SJSA1 (cell line): Measurements from ENCODE around the gene RIC8B. TPM values are rescaled to one million over a fixed set of nuclear protein-coding genes. Genes with fewer than 3 reads are reported as not detected.

Experiments
- DNase-seq, 2 experiments: peaks; one replicate each; pipeline ENCODE4 v3.0.0-alpha.2; 2015 to 2020; ENCODE audit warnings: low spot score in 2 of 2, low read depth in 1 of 2
- H3K27ac ChIP-seq: fragments of 250-450 bp; sonication (Bioruptor Pico); 2 replicates; pipeline ENCODE4 v1.5.1; 2020; ENCODE audit warnings: mild to moderate bottlenecking, moderate library complexity
- H3K27me3 ChIP-seq: fragments of 250-450 bp; sonication (Bioruptor Pico); replicated peaks from 2 replicates; pipeline ENCODE4 v1.5.1; 2020; ENCODE audit warnings: mild to moderate bottlenecking, moderate library complexity
- H3K36me3 ChIP-seq: fragments of 250-450 bp; sonication (Bioruptor Pico); 2 replicates; pipeline ENCODE4 v1.5.1; 2020; ENCODE audit warnings: mild to moderate bottlenecking
- H3K4me1 ChIP-seq: fragments of 250-450 bp; sonication (Bioruptor Pico); replicated peaks from 2 replicates; pipeline ENCODE4 v1.6.1; 2021; ENCODE audit warnings: mild to moderate bottlenecking
- H3K4me3 ChIP-seq: fragments of 250-450 bp; sonication (Bioruptor Pico); 2 replicates; pipeline ENCODE4 v1.5.1; 2020; ENCODE audit warnings: mild to moderate bottlenecking
- H3K9me3 ChIP-seq: fragments of 250-450 bp; sonication (Bioruptor Pico); replicated peaks from 2 replicates; pipeline ENCODE4 v1.5.1; 2020; ENCODE audit warnings: mild to moderate bottlenecking
- total RNA-seq: library from RNA; depleted of rRNA; stranded (reverse); fragments of >200 nt; shearing (Covaris generic); gene quantifications from 2 replicates; pipeline ENCODE4 v1.2.3, GENCODE V29; 2014

RIC8B gene
- total RNA-seq, 1 experiment from 2014 or later: 14.0 TPM

DNA sequence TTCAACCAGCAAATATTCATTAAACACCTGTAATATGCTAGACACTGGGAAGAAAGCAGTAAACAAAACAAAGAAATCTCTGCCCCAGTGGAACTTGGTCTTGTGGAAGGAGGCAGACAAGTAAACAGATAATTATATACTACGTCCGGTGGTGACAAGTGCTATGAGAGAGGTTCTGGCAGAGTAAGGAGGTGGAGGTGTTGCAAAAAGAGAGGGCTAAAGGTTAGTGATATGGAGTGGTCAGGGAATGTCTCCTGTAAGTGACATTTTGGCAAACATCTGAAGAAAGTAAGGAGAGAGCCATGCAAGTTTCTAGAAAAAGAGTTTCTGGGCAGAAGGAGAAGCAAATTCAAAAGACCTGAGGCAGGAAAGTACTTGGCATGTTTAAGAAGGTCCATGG, 73.4 kb downstream of the RIC8B start:
- DNase-seq: no peak
- H3K27ac ChIP-seq: no peak overlapping the region

DNA sequence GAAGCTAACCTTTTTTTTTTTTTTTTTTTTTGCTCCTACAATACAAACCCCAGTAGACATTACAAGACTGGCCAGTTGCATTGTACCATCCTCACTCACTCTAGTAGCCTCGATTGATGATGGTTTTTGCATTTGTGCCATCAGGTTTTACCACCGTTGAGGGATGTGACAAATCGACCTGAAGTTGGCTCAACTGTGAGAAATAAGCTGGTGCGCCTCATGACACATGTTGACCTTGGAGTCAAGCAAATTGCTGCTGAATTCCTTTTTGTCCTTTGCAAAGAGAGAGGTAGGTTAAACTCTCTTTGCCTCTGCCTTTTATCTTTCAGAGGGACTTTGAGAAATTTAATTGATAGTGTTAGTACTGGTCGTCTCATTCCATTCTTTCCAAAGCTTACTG, 76.8 kb downstream of the RIC8B start:
- Histone ChIP-seq H3K4me3 (no peak overlapping the region), H3K27me3 (no peaks in the 10 kb centered on the region), H3K4me1 (no peaks in the 10 kb centered on the region), H3K27ac (no peak overlapping the region), H3K9me3 (no peaks in the 10 kb centered on the region), H3K36me3 (peaks cover 55% of the 10 kb centered on the region)
- no peak for DNase-seq

More for the DNA sequence above, 73.4 kb downstream of the RIC8B start:
- peaks cover 64% of the 10 kb centered on the region for H3K36me3 ChIP-seq
- H3K27me3 ChIP-seq: no peaks in the 10 kb centered on the region
- H3K4me3 ChIP-seq: no peak overlapping the region
- H3K9me3 ChIP-seq: no peaks in the 10 kb centered on the region
- H3K4me1 ChIP-seq: no peaks in the 10 kb centered on the region

DNA sequence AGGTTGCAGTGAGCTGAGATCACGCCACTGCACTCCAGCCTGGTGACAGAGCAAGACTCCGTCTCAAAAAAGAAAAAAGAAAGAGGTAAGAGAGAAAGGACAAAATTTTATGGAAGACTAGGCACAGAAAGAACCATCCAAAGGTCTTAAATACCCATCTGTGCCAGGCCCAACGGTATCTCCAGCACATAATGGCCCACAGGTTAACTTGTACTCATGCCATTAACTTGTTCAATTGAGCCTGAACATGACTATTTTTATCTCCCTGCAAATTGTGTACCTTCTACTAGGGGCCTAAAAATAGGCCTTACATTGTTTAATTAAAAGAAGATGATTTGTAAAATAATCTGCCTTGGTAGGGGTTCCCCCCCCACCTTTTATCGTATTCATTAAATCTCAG, 80.2 kb downstream of the RIC8B start:
- Histone ChIP-seq H3K27ac (no peak overlapping the region), H3K4me1 (no peaks in the 10 kb centered on the region), H3K9me3 (no peaks in the 10 kb centered on the region), H3K27me3 (no peaks in the 10 kb centered on the region), H3K36me3 (peaks cover 65% of the 10 kb centered on the region), H3K4me3 (no peak overlapping the region)
- DNase-seq: no peak

DNA sequence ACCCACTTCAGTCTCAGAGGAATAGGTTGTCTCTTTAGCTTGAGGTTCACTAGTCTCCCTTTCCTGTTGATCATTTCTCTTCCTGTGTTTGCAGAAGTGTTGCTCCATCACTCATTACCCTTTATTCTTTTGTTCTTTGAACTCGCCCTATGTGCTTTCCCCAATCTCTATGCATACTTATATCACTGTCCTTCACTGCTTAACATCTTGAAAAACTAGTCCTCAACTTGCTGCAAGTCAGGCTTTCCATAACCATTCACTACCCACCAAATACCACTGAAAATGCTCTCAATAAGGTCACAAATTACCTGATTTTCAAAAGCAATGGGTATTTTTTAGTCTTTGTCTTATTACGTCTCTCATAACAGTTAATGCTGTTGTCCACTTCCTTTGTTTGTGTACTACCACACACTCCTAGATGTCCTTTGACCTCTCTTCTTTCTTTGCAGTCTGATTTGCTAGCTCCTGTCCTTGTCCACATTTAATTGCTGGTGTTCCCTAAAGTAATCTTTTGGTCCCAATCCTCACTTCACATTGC, 80.8 kb downstream of the RIC8B start:
- Histone ChIP-seq H3K9me3 (no peaks in the 10 kb centered on the region), H3K4me1 (no peaks in the 10 kb centered on the region), H3K27me3 (no peaks in the 10 kb centered on the region), H3K36me3 (peaks cover 67% of the 10 kb centered on the region), H3K27ac (no peak overlapping the region), H3K4me3 (no peak overlapping the region)
- no peak for DNase-seq

DNA sequence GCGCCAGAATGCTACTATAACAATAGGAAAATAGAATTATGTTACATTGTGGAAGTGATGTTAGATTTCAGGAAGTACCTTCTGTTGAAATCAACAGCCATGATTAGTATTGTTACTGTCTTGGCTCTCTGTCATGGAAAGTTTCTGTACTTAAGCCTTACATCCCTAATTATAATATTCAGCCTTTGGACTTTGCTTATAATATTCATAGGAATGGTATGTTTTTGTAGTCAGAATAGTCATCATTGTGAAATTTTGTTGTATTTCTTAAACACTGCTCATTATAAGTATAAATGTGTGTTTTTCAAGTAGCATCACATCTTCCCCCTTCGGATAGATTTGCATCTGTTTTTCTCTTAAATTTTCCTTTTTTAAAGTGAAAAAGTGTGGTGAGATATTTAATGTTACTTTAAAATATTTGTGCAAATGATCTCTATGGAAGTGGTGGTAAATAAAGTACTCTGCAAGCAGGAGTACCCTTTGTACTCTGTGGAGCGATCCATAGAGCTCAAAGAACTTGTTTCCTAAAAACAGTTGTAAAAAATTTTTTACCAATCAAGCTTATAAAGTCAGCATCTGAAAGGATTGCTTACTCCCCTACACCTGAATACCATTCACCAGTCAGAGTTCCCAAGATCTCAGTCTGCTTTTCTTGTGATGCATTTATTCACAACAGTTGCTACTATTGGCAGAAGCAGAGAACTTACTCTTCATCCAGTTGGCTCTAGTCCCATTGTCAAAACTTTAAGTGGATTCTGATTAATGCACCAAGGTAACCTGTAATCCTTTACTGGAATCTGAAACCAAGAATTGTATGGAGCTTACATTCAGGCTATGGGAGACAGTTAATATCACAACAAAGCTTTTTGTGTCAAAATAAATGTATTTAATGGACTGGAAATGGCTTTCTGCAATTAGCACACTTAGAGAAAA, 87.8 kb downstream of the RIC8B start:
- Histone ChIP-seq H3K27me3 (no peaks in the 10 kb centered on the region), H3K4me3 (no peak overlapping the region), H3K27ac (no peak overlapping the region), H3K9me3 (no peaks in the 10 kb centered on the region), H3K4me1 (peaks cover 13% of the 10 kb centered on the region), H3K36me3 (peaks cover 45% of the 10 kb centered on the region)
- no peak for DNase-seq

DNA sequence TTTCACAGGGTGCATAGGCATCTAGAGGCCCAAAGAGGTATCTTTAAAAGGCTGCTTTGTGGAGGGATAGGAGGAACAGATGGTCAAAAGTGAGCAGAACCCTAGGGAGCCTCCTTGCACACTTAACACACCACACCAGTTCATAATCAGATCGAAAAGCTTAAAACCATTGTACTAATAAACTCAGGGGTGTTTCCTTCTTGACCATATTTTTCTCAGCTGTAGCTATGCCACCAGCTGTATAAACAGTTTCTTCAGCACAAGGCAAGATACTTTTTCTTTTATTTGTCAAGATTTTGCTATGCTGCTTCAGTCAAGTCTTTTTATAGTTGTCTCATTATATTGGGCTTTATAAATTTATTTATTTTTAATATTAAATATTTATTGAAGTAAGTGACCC, 88.7 kb downstream of the RIC8B start:
- Histone ChIP-seq H3K4me3 (no peak overlapping the region), H3K9me3 (no peaks in the 10 kb centered on the region), H3K4me1 (peaks cover 22% of the 10 kb centered on the region), H3K36me3 (peaks cover 38% of the 10 kb centered on the region), H3K27ac (no peak overlapping the region), H3K27me3 (no peaks in the 10 kb centered on the region)
- DNase-seq: no peak

DNA sequence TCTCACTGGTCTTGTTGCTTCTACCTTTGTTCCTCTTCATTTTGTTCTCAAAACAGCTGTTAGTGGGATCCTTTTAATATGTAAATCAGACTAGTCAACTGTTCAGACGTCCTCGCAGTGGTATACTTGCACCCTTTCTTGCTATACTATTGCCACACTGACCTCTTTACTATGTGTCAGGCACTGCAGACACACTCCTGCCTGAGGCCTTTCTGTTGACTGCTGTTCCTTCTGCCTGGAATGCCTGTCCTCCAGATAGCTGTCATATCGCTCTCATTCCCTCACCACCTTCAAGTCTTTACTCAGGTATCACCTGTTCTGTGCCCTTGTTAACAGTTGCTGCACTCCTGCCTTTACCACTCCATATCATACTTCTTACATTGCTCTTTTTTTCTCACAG, 91.2 kb downstream of the RIC8B start:
- Histone ChIP-seq H3K9me3 (no peaks in the 10 kb centered on the region), H3K36me3 (peaks cover 21% of the 10 kb centered on the region), H3K4me3 (no peak overlapping the region), H3K4me1 (peaks cover 22% of the 10 kb centered on the region), H3K27ac (no peak overlapping the region), H3K27me3 (no peaks in the 10 kb centered on the region)
- DNase-seq: no peak

DNA sequence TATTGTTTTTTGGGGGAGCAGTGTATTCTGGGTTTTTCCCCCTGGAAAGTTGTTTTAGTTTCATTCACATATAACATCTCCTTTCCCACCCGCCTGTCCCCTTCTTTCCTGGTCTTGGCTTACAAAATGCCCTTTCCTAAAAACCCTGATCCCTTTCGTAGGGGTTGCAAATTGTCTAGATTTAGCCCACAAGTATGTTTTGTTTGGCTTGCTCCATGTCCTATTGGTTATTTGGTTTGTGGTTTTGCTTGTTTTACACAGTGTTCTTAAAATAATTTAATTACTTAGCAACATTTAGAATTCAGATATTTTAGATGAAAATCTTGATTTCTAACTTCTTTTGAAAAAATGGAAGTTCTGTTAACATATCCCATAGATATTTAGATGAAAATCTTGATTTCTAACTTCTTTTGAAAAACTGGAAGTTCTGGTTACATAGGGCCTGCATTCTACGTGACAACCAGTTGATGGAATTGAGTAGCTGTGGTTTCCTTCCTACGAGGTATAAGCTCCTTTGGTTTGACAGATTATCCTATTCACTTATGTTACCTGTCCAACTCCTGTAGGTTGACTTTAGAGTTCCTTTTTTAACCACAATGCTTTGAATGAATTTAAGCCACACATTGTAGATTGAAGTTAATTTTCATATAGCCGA, 92.1 kb downstream of the RIC8B start:
- peak in 1 of 2 experiments; percentile 11 for DNase-seq
- H3K4me1 ChIP-seq: peaks cover 26% of the 10 kb centered on the region
- H3K4me3 ChIP-seq: no peak overlapping the region
- no peaks in the 10 kb centered on the region for H3K27me3 ChIP-seq
- H3K27ac ChIP-seq: no peak overlapping the region
- H3K9me3 ChIP-seq: no peaks in the 10 kb centered on the region
- peaks cover 16% of the 10 kb centered on the region for H3K36me3 ChIP-seq

DNA sequence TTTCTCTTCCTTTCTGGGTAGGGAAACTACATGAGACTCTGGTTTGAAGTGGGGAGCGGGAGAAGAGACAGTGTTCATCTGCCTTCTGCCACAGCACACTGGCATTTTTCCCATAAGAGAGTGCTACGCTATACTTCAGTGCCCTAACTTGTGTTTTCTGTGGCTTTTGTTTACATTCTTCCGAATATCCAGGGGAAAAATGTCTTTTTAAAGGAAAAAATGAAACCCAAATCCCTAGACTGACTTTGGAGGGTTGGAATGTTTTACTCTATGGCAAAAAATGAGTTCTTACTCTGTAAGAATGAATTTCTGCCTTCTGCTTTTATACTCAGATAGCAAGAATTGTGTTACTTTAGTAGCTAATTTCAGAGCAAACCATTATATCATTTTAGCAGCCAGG, 93.2 kb downstream of the RIC8B start:
- H3K4me3 ChIP-seq: no peak overlapping the region
- peak in 1 of 2 experiments; percentile 31 for DNase-seq
- H3K27me3 ChIP-seq: no peaks in the 10 kb centered on the region
- peaks cover 26% of the 10 kb centered on the region for H3K4me1 ChIP-seq
- no peak overlapping the region; the same call in 1 of the 2 replicates for H3K27ac ChIP-seq
- H3K9me3 ChIP-seq: no peaks in the 10 kb centered on the region
- peaks cover 16% of the 10 kb centered on the region for H3K36me3 ChIP-seq

DNA sequence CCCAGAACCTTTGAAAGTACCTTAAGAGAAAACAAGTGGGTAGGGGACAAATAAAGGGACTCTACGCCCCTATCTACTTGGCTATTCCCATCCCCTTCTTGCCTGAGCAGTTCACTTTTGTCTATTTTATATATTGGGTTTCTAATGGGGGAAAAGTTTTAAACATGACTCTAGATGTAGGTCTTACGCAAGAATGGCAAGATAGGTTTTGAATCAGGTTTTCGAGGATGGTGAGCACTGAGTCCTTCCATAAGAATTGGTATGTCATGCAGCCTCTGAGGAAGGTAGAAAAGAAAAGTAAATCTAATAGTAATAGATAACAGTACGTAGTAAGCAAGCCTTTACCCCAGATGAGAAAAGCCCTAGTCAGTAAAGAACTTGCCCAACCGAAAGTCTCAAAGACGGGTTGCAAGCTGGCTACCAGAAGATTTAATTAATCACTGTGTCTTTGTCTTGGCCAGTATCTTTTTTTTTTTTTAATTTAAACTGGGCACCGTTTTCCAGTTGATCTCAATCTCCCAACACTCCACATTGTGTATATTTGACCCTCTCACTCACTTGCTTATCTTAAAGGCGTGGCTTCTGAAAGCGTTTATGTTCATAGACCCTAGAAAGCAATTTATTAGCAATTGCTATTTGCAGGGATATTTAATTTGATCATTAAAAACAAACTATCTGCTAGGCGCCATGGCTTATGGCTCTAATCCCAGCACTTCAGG, 94.7 kb downstream of the RIC8B start:
- no peak overlapping the region for H3K27ac ChIP-seq
- no peak for DNase-seq
- H3K9me3 ChIP-seq: no peaks in the 10 kb centered on the region
- H3K36me3 ChIP-seq: peaks cover 23% of the 10 kb centered on the region
- H3K27me3 ChIP-seq: no peaks in the 10 kb centered on the region
- H3K4me1 ChIP-seq: peaks cover 26% of the 10 kb centered on the region
- H3K4me3 ChIP-seq: no peak overlapping the region

DNA sequence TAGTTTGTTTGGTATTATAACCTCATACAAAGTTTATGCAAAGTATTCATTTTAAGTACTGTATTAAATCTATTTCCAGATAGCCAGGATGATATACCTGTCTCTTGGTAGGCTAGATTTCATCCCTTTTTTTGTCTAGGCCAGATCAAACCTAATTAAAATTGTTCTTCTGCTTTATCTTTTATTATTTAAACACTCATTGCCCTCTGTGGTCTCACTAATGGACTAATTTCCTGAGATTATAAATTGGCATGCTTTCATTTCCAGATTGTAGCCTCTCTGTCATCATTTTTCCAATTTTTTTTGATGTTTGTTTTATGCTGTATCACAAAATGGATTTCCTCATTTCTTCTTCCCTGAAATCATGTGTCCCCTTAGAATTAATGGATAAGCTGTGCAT, 95.6 kb downstream of the RIC8B start:
- H3K9me3 ChIP-seq: no peaks in the 10 kb centered on the region
- H3K27me3 ChIP-seq: no peaks in the 10 kb centered on the region
- no peak overlapping the region for H3K27ac ChIP-seq

DNA sequence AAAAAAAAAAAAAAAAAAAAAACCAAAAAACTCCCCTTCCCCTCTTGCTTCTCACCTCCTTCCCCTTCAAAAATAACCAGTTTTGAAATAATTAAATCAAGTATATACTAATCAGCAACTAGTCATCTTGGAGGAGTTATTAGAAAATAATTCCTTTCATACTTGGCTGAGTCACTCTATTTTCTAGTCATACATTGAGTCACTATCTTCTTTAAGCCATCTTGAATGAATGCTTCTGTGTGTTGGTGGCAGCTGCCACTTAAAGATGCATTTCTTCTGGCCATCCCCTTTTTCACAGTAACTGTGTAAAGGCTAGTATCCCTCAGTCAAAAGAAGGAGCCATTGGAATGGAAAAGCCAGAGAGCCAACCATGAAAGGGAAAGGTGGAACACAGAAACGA, 97.0 kb downstream of the RIC8B start:
- peaks cover 25% of the 10 kb centered on the region for H3K36me3 ChIP-seq
- DNase-seq: no peak
- H3K4me1 ChIP-seq: peaks cover 20% of the 10 kb centered on the region
- H3K4me3 ChIP-seq: no peak overlapping the region
- no peaks in the 10 kb centered on the region for H3K9me3 ChIP-seq
- no peak overlapping the region for H3K27ac ChIP-seq
- no peaks in the 10 kb centered on the region for H3K27me3 ChIP-seq

More for the DNA sequence above, 95.6 kb downstream of the RIC8B start:
- DNase-seq: no peak
- Histone ChIP-seq H3K36me3 (peaks cover 25% of the 10 kb centered on the region), H3K4me1 (peaks cover 26% of the 10 kb centered on the region), H3K4me3 (no peak overlapping the region)

DNA sequence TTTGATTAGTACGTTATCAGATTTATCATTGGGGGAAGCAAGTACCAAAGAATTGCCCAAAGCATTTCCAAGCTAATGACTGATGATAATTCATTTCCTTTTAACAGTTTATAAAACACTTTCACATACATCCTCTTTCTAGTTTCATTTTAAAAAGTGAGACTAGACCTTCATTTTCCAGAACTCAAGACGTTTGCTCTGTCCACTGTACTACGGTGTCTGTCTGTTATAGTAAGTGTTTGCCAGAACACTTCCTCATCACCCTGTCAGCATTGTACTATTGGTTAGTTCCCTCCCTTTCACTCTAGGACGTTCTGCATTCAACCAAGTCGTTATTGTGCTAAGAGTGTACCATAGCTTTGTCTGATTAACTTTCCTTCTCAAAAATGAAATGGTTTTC, 99.5 kb downstream of the RIC8B start:
- H3K36me3 ChIP-seq: peaks cover 30% of the 10 kb centered on the region
- no peak overlapping the region for H3K27ac ChIP-seq
- H3K4me3 ChIP-seq: no peak overlapping the region
- H3K9me3 ChIP-seq: no peaks in the 10 kb centered on the region
- H3K4me1 ChIP-seq: 0 out of 2 replicates have a peak, but pooled peaks cover 4% of the 10 kb centered on the region
- H3K27me3 ChIP-seq: no peaks in the 10 kb centered on the region
- no peak for DNase-seq
